ENCODE results near the gene DUT.

Gene DUT

DNA sequence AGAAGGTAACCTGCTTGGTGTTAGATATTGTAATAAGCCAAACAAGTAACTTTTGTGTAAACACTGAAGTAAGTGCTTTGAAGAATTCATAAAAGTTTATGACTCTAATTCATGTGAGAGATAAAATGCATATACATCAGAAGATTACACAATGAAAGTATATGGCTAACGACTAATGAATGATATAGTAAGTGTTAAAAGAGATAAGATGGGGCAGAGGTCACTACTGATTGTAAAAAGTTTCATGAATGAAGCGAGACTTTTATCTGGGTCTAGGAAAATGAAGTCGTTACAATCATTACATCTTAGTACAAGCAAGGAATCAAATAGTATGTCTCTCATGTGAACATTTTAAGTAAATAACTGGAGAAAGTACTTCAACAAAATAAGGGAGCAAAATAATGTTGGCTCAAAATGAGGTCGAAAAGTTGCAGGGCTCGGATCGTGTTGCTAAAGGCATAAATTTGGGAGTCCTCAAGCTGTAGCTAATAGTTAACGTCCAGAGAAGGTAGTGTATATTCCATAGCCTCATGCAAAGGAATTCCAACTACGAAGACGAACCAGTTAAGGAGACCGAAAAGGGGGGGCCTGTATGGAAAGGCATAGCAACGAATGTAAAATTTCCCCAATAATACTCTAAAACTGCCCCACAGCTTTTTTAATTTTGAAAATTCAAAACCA, 984 bp upstream of the DUT start:
- DNase-seq: no peak

DNA sequence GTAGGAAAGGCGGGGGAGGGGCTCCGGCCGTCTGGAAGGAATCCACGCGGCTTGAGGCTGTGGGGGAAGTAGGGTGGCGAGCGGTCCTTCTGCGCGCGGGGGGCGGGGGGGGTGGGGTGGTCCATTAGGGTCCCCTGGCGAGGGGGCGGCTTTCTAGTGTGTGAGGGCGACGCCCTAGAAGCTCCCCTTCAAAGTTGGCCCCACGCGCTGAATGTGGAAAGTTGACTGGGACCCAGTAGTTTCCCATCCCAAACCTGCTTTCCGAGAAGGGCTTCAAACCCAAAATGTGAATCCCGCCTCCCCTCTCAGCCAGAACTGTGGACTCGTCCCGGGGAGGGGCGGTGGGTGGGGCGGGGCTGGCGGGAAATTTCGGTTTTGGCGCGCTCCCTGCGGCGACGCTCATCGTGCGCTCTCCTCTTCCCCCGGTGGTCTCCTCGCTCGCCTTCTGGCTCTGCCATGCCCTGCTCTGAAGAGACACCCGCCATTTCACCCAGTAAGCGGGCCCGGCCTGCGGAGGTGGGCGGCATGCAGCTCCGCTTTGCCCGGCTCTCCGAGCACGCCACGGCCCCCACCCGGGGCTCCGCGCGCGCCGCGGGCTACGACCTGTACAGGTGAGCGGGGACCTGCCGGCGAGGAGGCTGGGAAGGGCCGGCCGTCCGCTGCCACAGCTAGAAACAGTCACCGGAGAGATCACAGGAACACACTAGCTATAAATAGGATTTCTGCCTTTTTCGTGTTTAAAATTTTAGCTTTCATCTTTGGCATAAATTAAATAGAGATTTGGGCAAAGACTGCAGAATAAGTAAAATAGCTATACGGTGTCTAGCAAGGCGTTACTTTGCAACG, 790 bp downstream of the DUT start:
- peak; percentile 77 for DNase-seq

- no peak for DNase-seq
Measured at GRCh38 chr15:48332642-48333034, 1.4 kb downstream of the DUT start.

GRCh38 chr15:48333540-48333939, 2.3 kb downstream of the DUT start:
- DNase-seq: no peak

GRCh38 chr15:48334260-48334659, 3.0 kb downstream of the DUT start:
- no peak for DNase-seq

DNA sequence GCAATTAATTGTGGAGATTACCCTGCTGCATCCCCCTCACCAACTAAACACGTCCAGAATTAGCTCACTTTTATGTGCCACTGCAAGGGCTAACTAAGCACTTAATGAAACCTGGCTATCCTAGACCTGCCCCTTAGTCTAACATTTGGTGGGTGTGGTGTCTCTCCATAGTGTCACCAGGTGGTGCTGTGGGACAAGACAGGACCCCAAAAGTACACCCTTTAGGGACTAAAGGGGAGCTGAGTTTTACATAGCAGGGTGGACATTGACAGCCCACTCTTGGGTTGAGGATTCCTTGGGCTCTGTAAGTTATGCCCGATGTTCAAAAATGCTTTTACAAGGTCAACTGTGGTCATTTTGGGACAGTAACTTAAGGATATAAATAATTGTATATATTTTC, 5.7 kb downstream of the DUT start:
- DNase-seq: peak; percentile 16

GRCh38 chr15:48337607-48338006, 6.4 kb downstream of the DUT start:
- no peak for DNase-seq

DNA sequence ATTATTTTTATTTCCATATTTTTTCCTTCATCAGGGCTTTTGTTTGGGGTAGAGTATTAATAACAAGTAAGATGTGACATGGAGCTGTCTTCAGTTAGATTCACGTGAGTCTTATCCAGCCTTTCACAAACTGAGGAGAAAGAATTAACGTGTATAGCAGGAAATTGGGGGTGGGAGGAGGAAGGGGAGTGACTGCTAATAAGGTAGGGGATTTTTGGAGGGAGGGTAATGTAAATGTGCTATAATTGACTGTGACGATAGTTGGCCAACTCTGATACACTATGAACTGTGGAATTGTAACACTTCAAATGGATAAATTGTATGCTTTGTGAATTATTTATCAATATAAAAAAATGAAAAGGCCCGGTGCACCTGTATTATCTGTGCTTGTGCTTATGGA, 8.9 kb downstream of the DUT start:
- DNase-seq: peak; percentile 2

DNA sequence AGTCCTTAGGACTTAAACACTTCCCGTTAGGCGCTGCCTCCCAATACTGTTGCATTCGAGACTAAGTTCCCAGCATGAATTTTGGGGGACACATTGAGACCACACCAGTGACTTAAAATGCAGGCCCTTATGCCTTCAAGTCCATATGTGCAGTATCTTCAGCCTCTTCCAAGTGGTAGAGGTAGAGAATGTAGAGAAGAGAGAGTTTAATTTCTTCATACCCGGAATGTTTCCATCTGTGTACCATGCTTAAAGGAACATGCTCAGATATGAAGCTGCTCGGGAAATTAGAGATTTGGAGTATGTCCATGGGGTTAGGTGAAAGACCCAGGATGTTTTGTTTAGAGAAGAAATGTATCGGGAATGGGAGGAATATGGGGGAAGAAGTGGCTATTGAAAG, 12.6 kb downstream of the DUT start:
- DNase-seq: no peak

DNA sequence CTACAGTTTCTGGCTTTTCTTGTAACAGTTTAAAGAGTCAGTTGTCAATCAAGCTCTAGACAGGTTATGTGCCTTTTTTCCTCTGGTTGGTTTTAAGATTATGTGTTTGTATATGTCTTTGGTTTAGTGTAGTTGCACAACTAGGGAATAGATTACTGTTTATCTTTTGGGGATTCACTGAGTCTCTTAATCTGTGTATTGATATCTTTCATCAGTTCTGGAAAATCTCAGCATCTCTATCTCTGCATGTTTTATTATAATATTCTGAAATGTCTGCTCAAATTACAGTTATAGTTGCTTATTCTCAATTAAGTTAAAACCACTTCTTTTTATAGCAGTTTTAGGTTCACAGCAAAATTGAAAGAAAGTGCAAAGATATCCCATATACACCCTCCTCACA, 14.3 kb downstream of the DUT start:
- DNase-seq: no peak

DNA sequence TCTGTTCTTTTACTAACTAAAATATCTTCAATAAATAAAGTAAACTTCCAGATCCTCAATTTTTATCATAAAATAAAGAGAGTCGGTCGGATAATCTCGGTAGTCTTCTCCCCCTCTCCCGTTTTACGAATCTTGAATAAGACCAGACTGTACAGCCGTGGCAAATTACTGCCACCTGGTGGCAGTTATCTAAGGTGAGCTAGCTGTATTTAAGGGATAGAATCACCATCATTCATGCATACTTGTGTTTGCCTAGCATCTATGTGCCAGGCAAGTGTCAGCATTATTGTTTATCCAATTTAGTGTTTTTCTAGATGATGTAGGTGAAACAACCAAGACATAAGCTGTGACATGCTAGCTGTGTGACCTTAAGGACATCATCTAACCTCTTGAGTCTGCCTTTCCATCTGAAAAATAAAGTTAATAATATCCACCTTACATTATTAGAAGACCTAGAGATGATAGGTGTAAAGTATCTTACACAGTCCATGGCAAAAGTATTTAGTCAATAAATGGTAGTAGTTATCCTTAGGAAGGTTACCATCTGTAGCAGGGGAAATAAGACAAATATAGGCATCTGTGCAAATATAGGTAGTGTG, 21.3 kb downstream of the DUT start:
- DNase-seq: peak; percentile 63

DNA sequence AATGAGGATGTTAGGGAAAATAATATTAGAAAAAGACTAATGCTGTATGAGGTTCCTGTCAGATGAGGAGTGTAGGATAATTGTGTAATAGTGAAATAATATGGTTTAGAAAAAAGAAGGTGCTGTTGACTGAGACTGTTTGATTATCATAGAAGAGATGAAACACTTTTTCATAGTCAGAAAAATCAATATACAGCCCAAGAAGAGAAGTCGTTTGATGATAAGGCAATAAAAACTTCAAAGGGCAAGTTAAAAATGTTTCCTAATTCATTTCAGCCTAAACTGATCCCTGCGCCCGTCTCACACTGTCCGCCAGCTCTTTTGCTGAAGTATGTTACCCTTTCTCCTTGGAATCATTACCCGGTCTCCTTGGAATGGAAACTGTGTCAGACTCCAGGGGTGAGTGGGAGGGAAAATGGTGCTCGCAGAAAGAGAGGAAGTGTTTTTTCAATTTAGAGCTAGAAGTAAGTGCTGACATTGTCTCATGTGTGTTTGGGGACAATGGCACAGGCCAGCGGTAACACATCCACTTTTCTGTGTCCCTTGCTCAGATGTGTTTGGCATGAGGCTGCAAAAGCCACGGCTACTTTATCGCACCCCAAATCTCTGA, 23.6 kb downstream of the DUT start:
- no peak for DNase-seq

DNA sequence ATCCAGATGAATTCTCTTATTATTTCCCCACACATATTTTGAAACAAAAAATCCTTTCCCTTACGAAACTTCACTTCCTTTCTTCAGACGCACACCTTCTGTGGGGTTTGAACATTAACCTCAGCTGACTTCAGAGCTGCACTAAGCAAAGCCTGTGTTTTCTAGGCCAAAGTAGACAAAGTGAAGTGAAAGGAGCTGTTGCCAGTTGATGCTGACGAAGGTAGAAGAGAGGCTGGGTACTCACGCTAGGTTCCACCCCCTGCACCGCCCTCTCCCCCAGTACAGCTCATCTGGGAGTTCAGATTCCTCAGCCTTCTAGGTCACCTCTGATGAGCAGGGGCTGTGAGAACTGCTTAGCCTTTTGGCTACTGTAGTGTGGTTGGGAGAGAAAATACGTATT, 24.1 kb downstream of the DUT start:
- DNase-seq: no peak

GRCh38 chr15:48358229-48359152, 27.3 kb downstream of the DUT start:
- DNase-seq: no peak

DNA sequence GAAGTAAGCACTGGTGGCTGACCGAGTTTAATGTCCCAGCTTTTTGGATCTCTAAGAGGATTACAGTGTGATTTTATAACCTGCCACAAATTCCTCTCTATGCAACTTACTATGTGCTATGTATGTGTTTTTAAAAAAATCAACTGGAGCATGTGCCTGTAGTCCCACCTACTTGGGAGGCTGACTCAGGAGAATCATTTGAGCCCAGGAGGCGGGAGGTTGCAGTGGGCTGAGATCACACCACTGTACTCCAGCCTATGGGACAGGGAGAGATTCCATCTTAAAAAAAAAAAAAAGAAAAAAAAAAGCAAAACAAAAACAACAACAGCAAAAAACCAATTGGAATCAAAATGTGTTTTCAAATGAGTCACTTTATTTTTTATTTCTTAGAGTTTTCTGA, 29.6 kb downstream of the DUT start:
- DNase-seq: no peak

- no peak for DNase-seq
Measured at GRCh38 chr15:48361685-48362084, 30.5 kb downstream of the DUT start.

DNA sequence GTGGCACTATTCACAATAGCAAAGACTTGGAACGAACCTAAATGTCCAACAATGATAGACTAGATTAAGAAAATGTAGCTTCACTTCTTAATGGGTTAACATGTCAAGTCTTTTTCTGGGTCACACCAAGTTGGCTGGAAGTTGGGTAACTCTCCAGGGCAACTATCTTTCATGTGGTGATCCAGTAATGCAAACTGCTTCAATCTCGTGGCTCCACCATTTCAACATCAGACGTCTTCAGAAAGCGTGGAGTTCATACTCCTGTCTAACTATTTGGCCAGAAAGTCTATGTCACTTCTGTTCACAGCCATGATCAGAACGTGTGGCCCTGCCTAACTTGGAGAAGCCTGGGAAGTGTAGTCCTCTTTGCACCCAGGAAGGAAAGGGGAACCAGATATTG, 32.2 kb downstream of the DUT start:
- DNase-seq: no peak

GRCh38 chr15:48365575-48365974, 34.3 kb downstream of the DUT start:
- no peak for DNase-seq

- DNase-seq: no peak
Measured at GRCh38 chr15:48366584-48367312, 35.5 kb downstream of the DUT start.

- no peak for DNase-seq
Measured at GRCh38 chr15:48367483-48367882, 36.3 kb downstream of the DUT start.

GRCh38 chr15:48370460-48370859, 39.2 kb downstream of the DUT start:
- DNase-seq: no peak

GRCh38 chr15:48371550-48371949, 40.3 kb downstream of the DUT start:
- no peak for DNase-seq
